Spleen (tissue), 7 donors: ENCODE data around the gene LRRC47.

Experiments used
- POLR2A ChIP-seq, 3 donors: fragments of 450-650 bp; IDR thresholded peaks; one replicate each; pipeline ENCODE4 v1.5.1; 2017; ENCODE audit warnings: antibody characterized with exemption in 3 of 3, mild to moderate bottlenecking in 1 of 3
- POLR2AphosphoS5 ChIP-seq, 3 donors: sonication (generic); formaldehyde crosslinking; IDR thresholded peaks; one replicate each; pipeline ENCODE4 v1.5.1; 2017; ENCODE audit warnings: antibody characterized with exemption in 3 of 3
- TF ChIP-seq, protein P1 (sequence below), 11 experiments: fragments of 200-600 bp in 7 of 11; fragments of 450-650 bp in 4 of 11; sonication (generic) in 4 of 11; IDR thresholded peaks in 8 of 11; conservative IDR thresholded peaks in 3 of 11; 1 replicate in 7 of 11; 2 replicates in 4 of 11; pipeline versions ENCODE4 v1.4.0 to v1.8.0; 2016 to 2021; ENCODE audit warnings: antibody characterized with exemption in 11 of 11, inconsistent platforms in 4 of 11, mild to moderate bottlenecking in 1 of 11
- donor health status: DM: no; HTN: no; CAD: no; lungs with moderate emphysema.
- donor health status: DM: no; HTN: no; CAD: no.
- donor health status: DM: no; HTN: no; CAD: no.

DNA sequence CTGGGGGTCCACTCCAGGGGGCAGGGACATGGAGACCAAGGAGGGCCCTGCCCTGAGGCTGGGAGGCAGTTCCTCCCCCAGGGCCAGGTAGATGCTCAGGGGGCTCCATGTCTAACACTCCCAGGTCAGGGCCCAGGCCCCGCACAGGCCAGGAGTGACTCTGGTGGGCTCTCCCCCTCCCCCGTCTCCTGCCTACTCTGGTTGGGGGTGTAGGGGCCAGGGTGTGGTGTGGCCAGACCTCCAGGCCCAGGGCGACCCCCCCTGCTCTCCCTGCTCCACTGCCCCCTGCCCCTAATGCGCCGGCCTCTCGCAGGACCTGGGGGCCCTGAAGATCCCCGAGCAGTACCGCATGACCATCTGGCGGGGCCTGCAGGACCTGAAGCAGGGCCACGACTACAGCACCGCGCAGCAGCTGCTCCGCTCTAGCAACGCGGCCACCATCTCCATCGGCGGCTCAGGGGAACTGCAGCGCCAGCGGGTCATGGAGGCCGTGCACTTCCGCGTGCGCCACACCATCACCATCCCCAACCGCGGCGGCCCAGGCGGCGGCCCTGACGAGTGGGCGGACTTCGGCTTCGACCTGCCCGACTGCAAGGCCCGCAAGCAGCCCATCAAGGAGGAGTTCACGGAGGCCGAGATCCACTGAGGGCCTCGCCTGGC is 63.7 kb downstream of the LRRC47 start:
- TF ChIP-seq, protein P1, sequence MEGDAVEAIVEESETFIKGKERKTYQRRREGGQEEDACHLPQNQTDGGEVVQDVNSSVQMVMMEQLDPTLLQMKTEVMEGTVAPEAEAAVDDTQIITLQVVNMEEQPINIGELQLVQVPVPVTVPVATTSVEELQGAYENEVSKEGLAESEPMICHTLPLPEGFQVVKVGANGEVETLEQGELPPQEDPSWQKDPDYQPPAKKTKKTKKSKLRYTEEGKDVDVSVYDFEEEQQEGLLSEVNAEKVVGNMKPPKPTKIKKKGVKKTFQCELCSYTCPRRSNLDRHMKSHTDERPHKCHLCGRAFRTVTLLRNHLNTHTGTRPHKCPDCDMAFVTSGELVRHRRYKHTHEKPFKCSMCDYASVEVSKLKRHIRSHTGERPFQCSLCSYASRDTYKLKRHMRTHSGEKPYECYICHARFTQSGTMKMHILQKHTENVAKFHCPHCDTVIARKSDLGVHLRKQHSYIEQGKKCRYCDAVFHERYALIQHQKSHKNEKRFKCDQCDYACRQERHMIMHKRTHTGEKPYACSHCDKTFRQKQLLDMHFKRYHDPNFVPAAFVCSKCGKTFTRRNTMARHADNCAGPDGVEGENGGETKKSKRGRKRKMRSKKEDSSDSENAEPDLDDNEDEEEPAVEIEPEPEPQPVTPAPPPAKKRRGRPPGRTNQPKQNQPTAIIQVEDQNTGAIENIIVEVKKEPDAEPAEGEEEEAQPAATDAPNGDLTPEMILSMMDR (IDR thresholded peaks at IDR 0.05 in 8 of 11, conservative IDR thresholded peaks at IDR 0.05 in 3 of 11): no peak
- TF ChIP-seq POLR2A (IDR thresholded peaks at IDR 0.05) (no peak), POLR2AphosphoS5 (IDR thresholded peaks at IDR 0.05) (no peak)
